ENCODE data around the gene C4A.

DNA sequence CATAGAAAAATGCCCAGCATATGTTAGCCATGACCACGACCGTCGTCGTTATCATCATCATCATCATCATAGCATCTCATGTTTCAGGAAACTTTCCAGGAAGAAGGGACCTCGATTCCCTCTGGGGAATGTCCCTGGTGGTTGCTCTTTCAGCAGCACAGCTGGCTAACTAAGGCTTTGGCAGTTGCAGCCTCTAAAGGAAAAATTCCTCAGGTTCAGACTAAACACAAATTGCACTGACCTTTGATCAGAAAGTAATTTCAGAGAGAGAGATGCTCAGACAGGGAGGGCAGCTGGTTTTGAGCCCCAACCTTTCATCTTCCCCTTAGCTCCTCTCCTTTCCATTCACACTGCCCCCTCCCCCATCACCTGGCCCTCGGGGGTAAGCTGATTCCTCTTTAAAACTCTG lies 41.6 kb upstream of the C4A start:
- TF ChIP-seq, protein P1, sequence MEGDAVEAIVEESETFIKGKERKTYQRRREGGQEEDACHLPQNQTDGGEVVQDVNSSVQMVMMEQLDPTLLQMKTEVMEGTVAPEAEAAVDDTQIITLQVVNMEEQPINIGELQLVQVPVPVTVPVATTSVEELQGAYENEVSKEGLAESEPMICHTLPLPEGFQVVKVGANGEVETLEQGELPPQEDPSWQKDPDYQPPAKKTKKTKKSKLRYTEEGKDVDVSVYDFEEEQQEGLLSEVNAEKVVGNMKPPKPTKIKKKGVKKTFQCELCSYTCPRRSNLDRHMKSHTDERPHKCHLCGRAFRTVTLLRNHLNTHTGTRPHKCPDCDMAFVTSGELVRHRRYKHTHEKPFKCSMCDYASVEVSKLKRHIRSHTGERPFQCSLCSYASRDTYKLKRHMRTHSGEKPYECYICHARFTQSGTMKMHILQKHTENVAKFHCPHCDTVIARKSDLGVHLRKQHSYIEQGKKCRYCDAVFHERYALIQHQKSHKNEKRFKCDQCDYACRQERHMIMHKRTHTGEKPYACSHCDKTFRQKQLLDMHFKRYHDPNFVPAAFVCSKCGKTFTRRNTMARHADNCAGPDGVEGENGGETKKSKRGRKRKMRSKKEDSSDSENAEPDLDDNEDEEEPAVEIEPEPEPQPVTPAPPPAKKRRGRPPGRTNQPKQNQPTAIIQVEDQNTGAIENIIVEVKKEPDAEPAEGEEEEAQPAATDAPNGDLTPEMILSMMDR (IDR thresholded peaks at IDR 0.05), result no peak
- no peak for TF ChIP-seq POLR2A (IDR thresholded peaks at IDR 0.05)
